HepG2 (cell line): ENCODE results near the gene ARHGAP23. TPM values are rescaled to one million over a fixed set of nuclear protein-coding genes. Genes with fewer than 3 reads are reported as not detected.

Experiments
- GATAD2A ChIP-seq: IDR thresholded peaks from 2 replicates; pipeline ENCODE4 v1.6.1; 2016
- ISX ChIP-seq: sonication (generic); formaldehyde crosslinking; conservative IDR thresholded peaks from 2 replicates; pipeline ENCODE4 v1.5.0; 2020; ENCODE audit warnings: missing genetic modification reagents
- KLF16 ChIP-seq, 2 experiments: sonication (generic) in 1 of 2; formaldehyde crosslinking in 1 of 2; IDR thresholded peaks; 2 replicates each; pipeline versions ENCODE4 v1.6.1 to v1.8.0; 2016 to 2023; ENCODE audit warnings: missing genetic modification reagents in 2 of 2, missing compliant biosample characterization in 1 of 2
- NONO ChIP-seq, 2 experiments: fragments of 450-650 bp in 1 of 2; sonication (generic) in 1 of 2; formaldehyde crosslinking in 1 of 2; IDR thresholded peaks in 1 of 2; conservative IDR thresholded peaks in 1 of 2; 2 replicates each; pipeline versions ENCODE4 v1.6.1 to v1.8.0; 2017 to 2022; ENCODE audit warnings: mild to moderate bottlenecking in 1 of 2, missing genetic modification reagents in 1 of 2, moderate library complexity in 1 of 2
- RAD51 ChIP-seq: fragments of 450-650 bp; IDR thresholded peaks from 2 replicates; pipeline ENCODE4 v1.6.1; 2016; ENCODE audit warnings: borderline replicate concordance
- SALL2 ChIP-seq: sonication (generic); formaldehyde crosslinking; IDR thresholded peaks from 2 replicates; pipeline ENCODE4 v1.8.1; 2023; ENCODE audit warnings: mild to moderate bottlenecking, missing genetic modification reagents, inconsistent platforms
- SIN3A ChIP-seq: IDR thresholded peaks from 2 replicates; pipeline ENCODE4 v1.6.1; 2011; ENCODE audit warnings: low read depth, mild to moderate bottlenecking, control low read depth, low read length, borderline replicate concordance
- SKI ChIP-seq: fragments of 450-650 bp; IDR thresholded peaks from one replicate; pipeline ENCODE4 v1.6.1; 2018; ENCODE audit warnings: mild to moderate bottlenecking; ENCODE audit not compliant: partially characterized antibody
- ZNF138 ChIP-seq: sonication (generic); formaldehyde crosslinking; IDR thresholded peaks from 2 replicates; pipeline ENCODE4 v1.5.0; 2020; ENCODE audit warnings: mild to moderate bottlenecking, low read depth, missing genetic modification reagents
- ZNF230 ChIP-seq: sonication (generic); formaldehyde crosslinking; IDR thresholded peaks from 2 replicates; pipeline ENCODE4 v1.4.0; 2020; ENCODE audit warnings: mild to moderate bottlenecking, missing genetic modification reagents
- ZNF292 ChIP-seq: sonication (generic); formaldehyde crosslinking; IDR thresholded peaks from 2 replicates; pipeline ENCODE4 v1.8.1; 2022; ENCODE audit warnings: mild to moderate bottlenecking, low read depth, missing genetic modification reagents, borderline replicate concordance
- ZNF350 ChIP-seq: sonication (generic); formaldehyde crosslinking; IDR thresholded peaks from 2 replicates; pipeline ENCODE4 v1.4.0; 2020; ENCODE audit warnings: mild to moderate bottlenecking, low read depth, missing genetic modification reagents, borderline replicate concordance
- ZNF451 ChIP-seq: sonication (generic); formaldehyde crosslinking; IDR thresholded peaks from 2 replicates; pipeline ENCODE4 v1.5.0; 2020; ENCODE audit warnings: mild to moderate bottlenecking, missing genetic modification reagents
- ZNF672 ChIP-seq: sonication (generic); formaldehyde crosslinking; IDR thresholded peaks from 2 replicates; pipeline ENCODE4 v1.8.1; 2022; ENCODE audit warnings: missing genetic modification reagents
- ZNF709 ChIP-seq: sonication (generic); formaldehyde crosslinking; IDR thresholded peaks from 2 replicates; pipeline ENCODE4 v1.5.0; 2020; ENCODE audit warnings: mild to moderate bottlenecking, missing genetic modification reagents
- ZNF776 ChIP-seq: sonication (generic); formaldehyde crosslinking; IDR thresholded peaks from 2 replicates; pipeline ENCODE4 v1.4.0; 2020; ENCODE audit warnings: mild to moderate bottlenecking, missing genetic modification reagents
- ZSCAN9 ChIP-seq: IDR thresholded peaks from 2 replicates; pipeline ENCODE4 v1.6.1; 2016; ENCODE audit warnings: borderline replicate concordance
- polyA plus RNA-seq, 8 experiments: library from polyadenylated mRNA; depleted of rRNA in 3 of 8; stranded (reverse) in 7 of 8; unstranded in 1 of 8; fragments of >200 nt; fragmentation: Illumina TruSeq in 4 of 8; extraction: Trizol in 4 of 8; gene quantifications; 2 replicates each; pipeline versions ENCODE4 v1.2.1 to v1.2.3, GENCODE V29; 2011 to 2016; ENCODE audit warnings: low read depth in 4 of 8, missing spikeins in 1 of 8, mixed read lengths in 1 of 8; ENCODE audit not compliant: insufficient read depth in 1 of 8
- total RNA-seq, 5 experiments: library from RNA; depleted of rRNA; stranded (reverse); fragments of >200 nt; fragmentation: Illumina TruSeq; extraction: Trizol; gene quantifications; 2 replicates each; pipeline ENCODE4 v1.2.3, GENCODE V29; 2016; ENCODE audit warnings: low read depth in 1 of 5
- TF ChIP-seq, protein P1 (sequence below): IDR thresholded peaks from 2 replicates; pipeline ENCODE4 v1.6.1; 2012; ENCODE audit warnings: low read length, improper control_type of control experiment
- TF ChIP-seq, protein P2 (sequence below): fragments of 450-650 bp; IDR thresholded peaks from 2 replicates; pipeline ENCODE4 v1.6.1; 2017
- TF ChIP-seq, protein P3 (sequence below): sonication (generic); formaldehyde crosslinking; IDR thresholded peaks from 2 replicates; pipeline ENCODE4 v1.5.1; 2020; ENCODE audit warnings: missing genetic modification reagents, mild to moderate bottlenecking, borderline replicate concordance
- TF ChIP-seq, protein P4 (sequence below): sonication (generic); formaldehyde crosslinking; IDR thresholded peaks from 2 replicates; pipeline ENCODE4 v1.4.0; 2020; ENCODE audit warnings: mild to moderate bottlenecking, missing genetic modification reagents

ARHGAP23 gene
- total and polyA plus RNA-seq, 2 of the 13 experiments (the other 11 are each of a cell fraction or from before 2014, with no cell fraction given) = 0.03 TPM; not detected in 1

DNA sequence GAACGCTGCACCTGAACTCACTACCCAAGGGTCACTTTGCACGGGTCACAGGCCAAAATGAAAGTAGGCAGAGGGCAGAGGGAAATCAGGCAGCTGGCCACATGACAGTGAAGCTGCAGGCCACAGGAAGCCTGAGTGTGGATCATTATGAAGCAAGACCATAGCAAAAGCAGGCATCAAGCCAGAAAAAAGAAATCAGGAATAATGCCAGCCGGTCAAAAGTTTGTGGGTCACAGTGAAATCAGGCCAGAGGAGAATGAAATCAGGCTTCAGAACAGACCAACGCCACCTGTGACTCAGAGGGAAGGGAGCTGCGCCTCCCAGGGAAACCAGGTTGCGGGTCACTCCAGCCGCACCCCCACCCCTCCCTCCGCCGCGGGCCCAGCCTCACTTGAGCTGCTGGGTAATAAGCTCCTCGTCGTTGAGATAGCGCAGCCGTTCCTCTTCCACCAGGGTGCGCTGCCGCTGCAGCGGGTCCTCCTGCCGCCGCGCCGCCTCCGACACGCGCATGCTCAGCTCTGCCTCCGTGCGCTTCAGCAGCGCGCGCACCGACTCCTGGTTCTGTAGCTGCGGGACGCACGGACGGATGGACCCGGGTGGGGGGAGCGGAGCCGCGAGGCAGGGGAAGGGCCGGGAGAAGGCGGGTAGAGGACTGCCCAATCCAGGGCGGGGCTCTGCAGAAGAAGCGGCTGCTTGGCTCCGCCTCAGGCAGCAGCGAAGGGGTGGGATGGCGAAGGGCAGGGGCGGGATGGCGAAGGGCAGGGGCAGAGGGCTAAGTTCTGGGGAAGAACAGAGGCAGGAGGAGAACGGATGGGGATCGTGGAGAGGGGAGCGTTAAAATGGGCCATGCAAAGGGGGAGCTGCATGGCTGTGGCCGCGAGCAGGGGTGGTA lies 129.8 kb downstream of the ARHGAP23 start (continued):
- 0 out of 2 replicates have a peak, but pooled peaks have one; percentile 54 for TF ChIP-seq ZNF451 (CRISPR knock-in tag)
- TF ChIP-seq RAD51 = no peak
- TF ChIP-seq, protein P1, sequence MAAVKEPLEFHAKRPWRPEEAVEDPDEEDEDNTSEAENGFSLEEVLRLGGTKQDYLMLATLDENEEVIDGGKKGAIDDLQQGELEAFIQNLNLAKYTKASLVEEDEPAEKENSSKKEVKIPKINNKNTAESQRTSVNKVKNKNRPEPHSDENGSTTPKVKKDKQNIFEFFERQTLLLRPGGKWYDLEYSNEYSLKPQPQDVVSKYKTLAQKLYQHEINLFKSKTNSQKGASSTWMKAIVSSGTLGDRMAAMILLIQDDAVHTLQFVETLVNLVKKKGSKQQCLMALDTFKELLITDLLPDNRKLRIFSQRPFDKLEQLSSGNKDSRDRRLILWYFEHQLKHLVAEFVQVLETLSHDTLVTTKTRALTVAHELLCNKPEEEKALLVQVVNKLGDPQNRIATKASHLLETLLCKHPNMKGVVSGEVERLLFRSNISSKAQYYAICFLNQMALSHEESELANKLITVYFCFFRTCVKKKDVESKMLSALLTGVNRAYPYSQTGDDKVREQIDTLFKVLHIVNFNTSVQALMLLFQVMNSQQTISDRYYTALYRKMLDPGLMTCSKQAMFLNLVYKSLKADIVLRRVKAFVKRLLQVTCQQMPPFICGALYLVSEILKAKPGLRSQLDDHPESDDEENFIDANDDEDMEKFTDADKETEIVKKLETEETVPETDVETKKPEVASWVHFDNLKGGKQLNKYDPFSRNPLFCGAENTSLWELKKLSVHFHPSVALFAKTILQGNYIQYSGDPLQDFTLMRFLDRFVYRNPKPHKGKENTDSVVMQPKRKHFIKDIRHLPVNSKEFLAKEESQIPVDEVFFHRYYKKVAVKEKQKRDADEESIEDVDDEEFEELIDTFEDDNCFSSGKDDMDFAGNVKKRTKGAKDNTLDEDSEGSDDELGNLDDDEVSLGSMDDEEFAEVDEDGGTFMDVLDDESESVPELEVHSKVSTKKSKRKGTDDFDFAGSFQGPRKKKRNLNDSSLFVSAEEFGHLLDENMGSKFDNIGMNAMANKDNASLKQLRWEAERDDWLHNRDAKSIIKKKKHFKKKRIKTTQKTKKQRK = no peak
- TF ChIP-seq, protein P2, sequence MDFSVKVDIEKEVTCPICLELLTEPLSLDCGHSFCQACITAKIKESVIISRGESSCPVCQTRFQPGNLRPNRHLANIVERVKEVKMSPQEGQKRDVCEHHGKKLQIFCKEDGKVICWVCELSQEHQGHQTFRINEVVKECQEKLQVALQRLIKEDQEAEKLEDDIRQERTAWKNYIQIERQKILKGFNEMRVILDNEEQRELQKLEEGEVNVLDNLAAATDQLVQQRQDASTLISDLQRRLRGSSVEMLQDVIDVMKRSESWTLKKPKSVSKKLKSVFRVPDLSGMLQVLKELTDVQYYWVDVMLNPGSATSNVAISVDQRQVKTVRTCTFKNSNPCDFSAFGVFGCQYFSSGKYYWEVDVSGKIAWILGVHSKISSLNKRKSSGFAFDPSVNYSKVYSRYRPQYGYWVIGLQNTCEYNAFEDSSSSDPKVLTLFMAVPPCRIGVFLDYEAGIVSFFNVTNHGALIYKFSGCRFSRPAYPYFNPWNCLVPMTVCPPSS = no peak
- TF ChIP-seq, protein P3, sequence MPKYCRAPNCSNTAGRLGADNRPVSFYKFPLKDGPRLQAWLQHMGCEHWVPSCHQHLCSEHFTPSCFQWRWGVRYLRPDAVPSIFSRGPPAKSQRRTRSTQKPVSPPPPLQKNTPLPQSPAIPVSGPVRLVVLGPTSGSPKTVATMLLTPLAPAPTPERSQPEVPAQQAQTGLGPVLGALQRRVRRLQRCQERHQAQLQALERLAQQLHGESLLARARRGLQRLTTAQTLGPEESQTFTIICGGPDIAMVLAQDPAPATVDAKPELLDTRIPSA (CRISPR knock-in tag) = no peak
- no peak for TF ChIP-seq NONO (IDR thresholded peaks at IDR 0.05)
- TF ChIP-seq NONO (CRISPR knock-in tag; conservative IDR thresholded peaks at IDR 0.05) = peak; percentile 87
- TF ChIP-seq, protein P4, sequence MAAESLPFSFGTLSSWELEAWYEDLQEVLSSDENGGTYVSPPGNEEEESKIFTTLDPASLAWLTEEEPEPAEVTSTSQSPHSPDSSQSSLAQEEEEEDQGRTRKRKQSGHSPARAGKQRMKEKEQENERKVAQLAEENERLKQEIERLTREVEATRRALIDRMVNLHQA (CRISPR knock-in tag) = no peak
- TF ChIP-seq ZNF138 (CRISPR knock-in tag) = no peak
- peak; percentile 75 for TF ChIP-seq ZNF350 (CRISPR knock-in tag)
- TF ChIP-seq ZNF776 (CRISPR knock-in tag) = no peak
- TF ChIP-seq ZNF672 (CRISPR knock-in tag) = no peak
- no peak for TF ChIP-seq KLF16 (CRISPR knock-in tag; IDR thresholded peaks at IDR 0.05)
- TF ChIP-seq ZNF230 = no peak
- peak; percentile 82 for TF ChIP-seq GATAD2A
- TF ChIP-seq ZSCAN9 (CRISPR knock-in tag) = no peak
- no peak for TF ChIP-seq SKI
- TF ChIP-seq SIN3A = 0 out of 2 replicates have a peak, but pooled peaks have one; percentile 24
- TF ChIP-seq SALL2 (CRISPR knock-in tag) = no peak; the same call in 1 of the 2 replicates
- peak; percentile 80; the same call in 1 of the 2 replicates for TF ChIP-seq ZNF709 (CRISPR knock-in tag)
- TF ChIP-seq ISX (CRISPR knock-in tag) = no peak
- peak; percentile 58; the same call in 1 of the 2 replicates for TF ChIP-seq ZNF292 (CRISPR knock-in tag)
